ENCODE results near the gene ASB16. TPM values are rescaled to one million over a fixed set of nuclear protein-coding genes. Genes with fewer than 3 reads are reported as not detected.
A peak's percentile ranks its signal among the peaks of the same experiment; 100 is the strongest.
"Not testable (repeated sequence)": the region's sequence is repeated elsewhere in the genome, so short reads cannot be mapped to it uniquely, and the experiment has no call there.

The ASB16 gene, protein sequence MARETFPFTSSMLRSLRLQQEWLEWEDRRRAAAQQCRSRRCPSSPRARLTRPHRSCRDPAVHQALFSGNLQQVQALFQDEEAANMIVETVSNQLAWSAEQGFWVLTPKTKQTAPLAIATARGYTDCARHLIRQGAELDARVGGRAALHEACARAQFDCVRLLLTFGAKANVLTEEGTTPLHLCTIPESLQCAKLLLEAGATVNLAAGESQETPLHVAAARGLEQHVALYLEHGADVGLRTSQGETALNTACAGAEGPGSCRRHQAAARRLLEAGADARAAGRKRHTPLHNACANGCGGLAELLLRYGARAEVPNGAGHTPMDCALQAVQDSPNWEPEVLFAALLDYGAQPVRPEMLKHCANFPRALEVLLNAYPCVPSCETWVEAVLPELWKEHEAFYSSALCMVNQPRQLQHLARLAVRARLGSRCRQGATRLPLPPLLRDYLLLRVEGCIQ
- 18.2 TPM for polyA plus RNA-seq (ENCODE audit: insufficient read length)

DNA sequence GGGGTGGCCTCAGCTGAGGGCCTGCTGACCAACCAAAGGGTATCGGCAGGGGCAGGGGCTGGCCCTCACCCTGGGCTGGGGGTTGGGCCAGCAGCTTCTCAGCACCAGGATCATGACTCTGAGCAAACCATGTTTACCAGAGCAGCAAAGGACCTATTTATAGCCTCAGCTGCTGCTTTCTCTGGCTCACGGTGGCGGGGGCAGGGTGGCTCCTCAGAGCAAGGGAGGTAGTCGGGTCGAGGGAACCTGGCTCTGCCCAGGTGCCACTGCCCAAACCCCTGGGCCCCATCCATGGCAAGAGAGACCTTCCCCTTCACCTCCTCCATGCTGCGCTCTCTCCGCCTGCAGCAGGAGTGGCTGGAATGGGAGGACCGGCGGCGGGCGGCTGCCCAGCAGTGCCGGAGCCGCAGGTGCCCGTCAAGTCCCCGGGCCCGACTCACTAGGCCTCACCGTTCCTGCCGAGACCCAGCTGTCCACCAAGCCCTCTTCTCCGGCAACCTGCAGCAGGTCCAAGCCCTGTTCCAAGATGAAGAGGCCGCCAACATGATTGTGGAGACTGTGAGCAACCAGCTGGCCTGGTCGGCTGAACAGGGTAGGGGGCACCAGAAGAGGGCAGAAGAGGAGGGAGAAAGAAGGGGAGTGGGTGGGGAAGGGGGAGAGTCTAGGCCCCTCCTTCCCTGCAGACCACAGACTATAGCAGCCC lies at the start of gene ASB16:
Gene ASB16 (plus strand): TSS at position 206 of the 703 bp plus-strand sequence. CDS start 86 bp downstream, at position 292.
- no peak for DNase-seq (ENCODE audit: low read depth)

DNA sequence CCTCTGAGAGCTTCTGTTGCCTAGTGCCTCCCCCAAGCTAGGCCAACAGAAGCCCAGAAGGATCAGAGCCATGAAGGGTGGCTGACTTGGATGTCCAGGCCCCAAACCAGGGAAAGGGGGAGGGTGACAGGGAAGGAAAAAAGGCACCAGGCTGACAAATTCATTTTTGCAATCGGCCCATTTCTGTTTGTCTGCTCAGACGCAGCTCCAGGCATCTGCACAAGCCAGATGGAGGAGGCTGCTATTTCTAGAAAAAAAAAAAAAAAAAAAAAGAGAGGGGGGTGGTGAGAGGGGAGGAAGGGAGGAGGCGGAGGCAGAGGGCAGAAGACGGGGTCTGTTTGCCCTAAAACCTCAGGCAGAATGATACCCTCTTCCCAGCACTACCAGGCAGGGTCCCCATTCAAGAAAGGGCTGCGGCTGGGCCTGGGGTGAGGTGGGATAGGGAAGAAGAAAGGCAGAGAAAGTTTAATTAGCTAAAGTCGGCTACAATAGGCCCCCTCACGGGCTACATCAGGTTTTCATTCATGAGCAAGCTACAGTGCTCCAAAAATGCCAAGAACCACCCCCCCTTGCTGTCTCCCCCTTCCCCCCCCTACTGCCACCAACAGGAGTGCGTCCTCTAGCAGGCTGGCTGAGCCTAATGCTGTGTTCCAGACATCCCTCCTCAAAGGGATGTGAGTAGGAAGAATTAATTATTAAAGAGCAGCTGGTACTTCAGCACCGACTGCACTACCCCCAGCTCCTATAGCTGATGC lies 49.5 kb upstream of the ASB16 start:
- DNase-seq (ENCODE audit: low read depth): no peak

DNA sequence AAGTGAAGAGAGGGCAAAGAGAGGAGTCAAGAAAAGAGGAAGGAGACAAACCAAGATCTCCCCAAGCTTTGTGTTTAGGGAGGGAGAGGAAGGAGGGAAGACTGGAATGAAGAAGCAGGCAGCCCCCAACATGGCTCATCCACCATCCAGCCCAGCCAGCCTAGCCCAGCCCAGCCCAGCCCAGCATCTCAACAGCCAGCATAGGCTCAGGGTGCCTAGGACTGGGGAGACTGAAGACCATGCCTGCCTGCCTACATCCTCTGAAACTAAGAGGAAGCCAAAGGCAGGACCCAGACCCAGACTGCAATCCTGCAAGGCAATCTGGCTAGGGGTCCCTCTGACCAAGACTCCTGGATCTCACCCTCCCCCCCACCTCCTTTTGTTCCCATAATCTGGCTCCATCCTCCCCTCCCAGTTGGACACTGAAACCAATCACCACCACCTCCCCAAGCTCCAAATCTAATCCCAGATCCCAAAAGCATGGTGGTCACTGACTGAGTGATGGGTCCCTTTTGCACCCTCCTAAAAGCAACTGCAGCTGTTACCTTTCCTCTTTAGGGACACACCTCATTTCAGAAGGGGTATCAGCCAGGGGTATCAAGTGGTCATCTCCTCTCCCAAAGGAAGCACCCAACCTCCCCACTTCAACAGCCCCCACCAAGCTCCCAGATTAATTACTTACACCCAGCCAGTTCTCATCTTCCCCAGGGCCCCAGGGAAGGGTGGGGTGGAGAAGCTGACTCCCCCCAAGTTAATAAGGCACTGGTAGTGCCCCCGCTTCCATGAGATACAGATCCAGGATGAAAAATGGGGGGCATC lies 48.3 kb upstream of the ASB16 start:
- DNase-seq (ENCODE audit: low read depth): no peak

DNA sequence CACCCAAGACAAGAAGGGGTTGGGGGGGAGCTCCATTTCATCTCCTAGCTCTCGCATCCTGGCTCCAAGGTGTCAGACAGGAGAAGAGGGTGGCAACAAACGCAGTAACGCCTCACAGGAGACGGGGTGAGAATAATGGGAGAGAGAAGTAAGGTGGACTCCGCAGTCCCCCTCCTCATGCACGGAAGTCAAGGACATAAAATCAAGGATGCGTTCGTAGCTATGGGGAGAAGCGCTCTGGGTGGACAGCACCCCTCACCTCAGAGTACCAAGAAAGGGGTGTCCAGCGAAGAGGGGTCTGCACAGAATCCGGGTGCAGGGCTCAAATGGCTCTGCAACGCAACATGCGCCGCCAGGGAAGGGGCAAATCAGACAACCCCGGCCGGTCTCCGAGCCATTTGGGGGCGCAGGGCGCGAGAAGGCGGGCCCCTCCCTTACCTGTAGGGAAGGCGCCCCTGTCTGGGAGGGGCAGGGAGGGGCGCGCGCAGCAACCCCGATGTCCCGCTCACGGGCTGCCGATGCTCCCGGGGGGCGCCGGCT lies 47.6 kb upstream of the ASB16 start:
- DNase-seq (ENCODE audit: low read depth): no peak

DNA sequence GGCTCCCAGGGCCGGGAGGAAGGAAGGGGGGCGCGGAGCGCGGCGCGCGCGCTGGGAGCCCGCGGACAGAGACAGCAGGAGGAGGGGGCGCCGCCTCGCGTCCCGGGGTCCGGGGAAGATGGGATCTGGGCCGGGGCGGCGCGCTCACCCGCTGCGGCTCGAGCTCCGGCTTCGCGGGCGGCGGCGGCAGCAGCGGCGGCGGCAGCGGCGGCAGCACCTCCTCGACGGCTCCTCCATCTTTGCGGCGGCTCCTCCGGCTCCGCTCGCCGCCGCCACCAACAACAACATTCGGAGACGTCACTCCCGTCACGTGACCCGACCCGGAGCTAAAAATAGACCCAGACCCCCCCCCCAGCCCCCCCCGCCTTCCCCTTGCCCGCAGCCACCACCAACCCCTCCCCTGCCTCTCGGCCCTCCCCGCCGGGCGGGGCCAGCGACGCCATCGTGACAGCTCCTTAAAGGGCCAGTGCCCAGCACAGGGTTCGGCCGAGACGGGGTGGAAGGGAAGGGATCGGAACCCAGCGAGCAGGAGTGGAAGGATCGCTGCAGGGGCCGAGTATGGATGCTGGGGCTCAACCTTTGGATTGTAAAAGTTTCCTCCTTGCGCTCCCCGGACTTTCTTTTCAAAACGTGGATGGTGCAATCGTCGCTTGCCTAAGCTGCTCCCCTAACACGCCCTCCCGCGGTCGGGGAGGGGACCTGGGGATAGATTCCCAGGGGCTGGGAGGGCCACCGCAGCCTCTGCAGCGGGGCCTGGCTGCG lies 47.0 kb upstream of the ASB16 start, which contains the start of gene HDAC5:
Gene HDAC5 (minus strand): TSS at position 286 of the 762 bp plus-strand sequence. CDS start 6,126 bp downstream, outside the sequence.
- DNase-seq (ENCODE audit: low read depth): peak; percentile 84

DNA sequence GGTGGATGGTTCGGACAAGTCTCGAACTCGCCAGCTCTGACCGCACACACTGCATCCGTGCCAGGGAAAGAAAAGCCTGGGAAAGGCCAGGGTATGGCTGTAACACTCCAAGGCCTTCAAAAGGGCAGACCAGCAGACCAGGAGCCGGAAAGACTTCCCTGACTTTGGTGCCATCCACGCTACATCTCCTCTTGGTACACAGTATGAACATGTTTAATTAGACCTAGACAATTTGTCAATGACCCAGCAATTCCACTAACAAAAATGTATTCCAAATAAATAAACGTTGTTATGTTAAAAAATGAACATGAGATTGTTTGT lies 46.4 kb upstream of the ASB16 start:
- no peak for DNase-seq (ENCODE audit: low read depth)

DNA sequence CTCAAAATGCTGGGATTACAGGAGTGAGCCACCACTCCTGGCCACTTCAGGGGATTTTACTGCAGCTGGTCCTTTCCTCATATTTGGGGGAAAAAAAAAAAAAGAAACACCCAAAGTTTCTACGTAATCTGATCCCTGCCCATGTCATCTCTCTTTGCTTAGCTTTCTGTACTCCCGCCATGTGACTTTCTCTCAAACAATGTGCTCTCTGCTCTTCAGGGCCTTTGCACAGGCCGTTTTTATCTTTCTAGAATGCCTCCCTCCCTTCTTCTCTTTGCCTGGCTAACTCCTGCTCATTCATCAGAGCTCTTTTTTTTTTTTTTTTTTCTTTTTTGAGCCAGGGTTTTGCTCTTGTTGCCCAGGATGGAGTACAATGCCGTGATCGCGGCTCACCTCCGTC lies 42.1 kb upstream of the ASB16 start:
- no peak for DNase-seq (ENCODE audit: low read depth)

DNA sequence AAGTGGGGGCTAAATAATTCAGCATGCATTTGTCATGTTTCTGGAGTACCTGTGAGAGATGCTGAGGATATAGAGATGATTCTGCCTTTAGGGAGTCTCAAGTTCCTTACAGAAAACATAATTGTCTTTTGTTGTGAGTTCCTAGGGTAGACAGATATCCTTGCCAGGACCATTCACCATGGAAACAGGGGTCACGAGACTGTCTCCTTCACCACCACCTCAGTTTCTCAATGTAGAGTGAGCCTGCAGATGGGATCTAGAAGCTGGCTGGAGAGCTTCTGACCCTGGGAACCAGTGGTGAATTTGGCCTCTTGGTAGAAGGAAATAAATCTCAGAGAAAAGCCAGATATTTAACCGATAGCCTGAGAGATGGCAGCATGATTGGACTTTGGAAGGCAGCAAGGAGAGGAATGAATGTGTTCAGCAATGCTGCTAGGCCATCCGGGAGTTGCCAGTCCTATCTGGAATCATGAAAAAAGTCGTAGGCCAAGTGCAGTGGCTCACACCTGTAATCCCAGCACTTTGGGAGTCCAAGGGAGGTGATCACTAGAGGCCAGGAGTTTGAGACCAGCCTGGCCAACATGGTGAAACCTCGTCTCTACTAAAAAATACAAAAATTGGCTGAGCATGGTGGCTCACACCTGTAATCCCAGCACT lies 39.7 kb upstream of the ASB16 start:
- DNase-seq (ENCODE audit: low read depth): no peak

DNA sequence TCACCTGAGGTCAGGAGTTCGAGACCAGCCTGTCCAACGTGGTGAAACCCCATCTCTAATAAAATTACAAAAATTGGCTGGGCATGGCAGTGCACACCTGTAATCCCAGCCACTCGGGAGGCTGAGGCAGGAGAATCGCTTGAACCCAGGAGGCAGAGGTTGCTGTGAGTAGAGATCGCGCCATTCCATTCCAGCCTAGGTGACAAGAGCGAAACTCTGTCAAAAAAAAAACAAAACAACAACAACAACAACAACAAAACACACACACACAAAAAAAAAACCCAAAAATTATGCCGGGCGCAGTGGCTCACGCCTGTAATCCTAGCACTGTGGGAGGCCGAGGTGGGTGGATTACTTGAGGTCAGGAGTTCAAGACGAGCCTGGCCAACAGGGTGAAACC lies 39.1 kb upstream of the ASB16 start:
- DNase-seq (ENCODE audit: low read depth): not testable (repeated sequence)

DNA sequence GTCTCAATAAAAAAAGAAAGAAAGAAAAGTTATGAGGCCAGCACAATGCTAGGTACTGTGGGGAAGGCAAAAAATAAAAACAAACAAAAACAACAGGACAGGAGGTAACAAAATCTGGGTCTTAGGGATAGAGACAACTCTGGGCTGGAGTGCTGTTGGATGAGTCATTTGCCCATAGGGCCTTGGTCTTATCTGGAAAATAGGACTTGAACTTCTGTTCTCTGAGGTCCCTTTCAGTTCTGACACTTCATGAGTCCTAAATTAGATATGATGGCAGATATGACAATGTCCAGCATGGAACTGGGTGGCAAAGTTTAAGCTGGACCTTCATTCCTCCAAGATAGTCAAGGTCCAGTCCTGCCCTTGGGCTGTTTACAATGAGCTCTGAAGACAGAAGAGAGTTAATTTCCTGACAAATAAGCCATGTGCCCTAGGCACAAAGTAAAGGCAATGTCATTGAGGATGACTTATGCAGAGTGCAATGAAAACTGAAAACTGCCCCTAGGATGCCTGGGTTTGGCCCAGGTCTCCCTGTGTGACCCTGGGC lies 38.2 kb upstream of the ASB16 start:
- no peak for DNase-seq (ENCODE audit: low read depth)

DNA sequence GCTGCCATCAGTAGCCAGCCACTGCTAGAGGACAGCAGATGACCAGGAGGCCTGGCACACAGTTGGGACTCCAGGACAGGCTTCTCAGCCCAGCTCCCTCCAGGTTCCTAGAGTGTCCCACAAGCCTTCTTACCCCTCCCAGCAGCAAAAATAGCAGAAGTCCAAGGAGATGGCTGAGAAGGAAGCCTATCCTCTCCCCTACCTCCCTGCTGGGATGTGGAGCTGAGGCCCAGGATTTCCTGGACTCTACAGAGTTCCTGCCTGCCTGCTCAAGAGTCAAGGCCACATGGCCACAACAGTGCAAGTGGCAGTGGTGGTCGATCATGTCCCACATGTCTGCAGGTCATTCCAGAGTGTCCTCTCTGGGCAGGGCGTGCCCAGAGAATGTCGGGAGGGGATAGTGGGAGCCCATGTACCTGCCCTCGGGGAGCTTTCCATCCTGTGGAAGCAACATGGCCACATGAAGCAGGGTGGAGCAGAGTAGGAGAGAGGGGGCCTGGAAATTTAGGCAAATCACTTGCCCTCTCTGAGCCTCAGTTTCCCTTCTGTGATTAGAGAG lies 36.5 kb upstream of the ASB16 start:
- DNase-seq (ENCODE audit: low read depth): no peak

DNA sequence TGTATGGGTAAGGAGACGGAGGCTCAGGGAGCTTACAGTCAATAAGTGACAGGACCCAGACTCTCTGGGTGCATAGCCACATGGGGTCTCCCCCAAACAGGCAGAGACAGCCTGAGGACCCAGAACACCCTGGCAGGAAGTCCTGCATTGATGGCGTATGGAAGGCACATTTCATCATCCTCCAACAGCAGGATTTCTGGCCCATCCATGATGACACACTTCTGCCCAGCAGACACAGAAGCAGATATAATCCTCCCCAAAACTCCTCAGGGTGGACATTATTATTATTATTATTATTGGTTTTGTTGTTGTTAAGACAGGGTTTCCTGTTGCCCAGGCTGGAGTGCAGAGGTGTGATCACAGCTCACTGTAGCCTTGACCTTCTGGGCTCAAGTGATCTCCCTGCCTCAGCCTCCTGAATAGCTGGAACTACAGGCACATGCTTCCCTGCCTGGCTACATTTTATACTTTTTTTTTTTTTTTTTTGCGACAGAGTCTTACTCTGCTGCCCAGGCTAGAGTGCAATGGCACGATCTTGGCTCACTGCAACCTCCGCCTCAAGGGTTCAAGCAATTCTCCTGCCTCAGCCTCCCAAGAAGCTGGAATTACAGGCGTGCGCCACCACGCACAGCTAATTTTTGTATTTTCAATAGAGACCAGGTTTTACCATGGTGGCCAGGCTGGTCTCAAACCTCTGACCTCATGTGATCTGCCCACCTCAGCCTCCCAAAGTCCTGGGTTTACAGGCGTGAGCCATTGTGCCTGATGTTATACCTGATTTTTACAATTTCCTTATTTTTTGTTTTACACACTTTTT lies 35.5 kb upstream of the ASB16 start:
- DNase-seq (ENCODE audit: low read depth): no peak

DNA sequence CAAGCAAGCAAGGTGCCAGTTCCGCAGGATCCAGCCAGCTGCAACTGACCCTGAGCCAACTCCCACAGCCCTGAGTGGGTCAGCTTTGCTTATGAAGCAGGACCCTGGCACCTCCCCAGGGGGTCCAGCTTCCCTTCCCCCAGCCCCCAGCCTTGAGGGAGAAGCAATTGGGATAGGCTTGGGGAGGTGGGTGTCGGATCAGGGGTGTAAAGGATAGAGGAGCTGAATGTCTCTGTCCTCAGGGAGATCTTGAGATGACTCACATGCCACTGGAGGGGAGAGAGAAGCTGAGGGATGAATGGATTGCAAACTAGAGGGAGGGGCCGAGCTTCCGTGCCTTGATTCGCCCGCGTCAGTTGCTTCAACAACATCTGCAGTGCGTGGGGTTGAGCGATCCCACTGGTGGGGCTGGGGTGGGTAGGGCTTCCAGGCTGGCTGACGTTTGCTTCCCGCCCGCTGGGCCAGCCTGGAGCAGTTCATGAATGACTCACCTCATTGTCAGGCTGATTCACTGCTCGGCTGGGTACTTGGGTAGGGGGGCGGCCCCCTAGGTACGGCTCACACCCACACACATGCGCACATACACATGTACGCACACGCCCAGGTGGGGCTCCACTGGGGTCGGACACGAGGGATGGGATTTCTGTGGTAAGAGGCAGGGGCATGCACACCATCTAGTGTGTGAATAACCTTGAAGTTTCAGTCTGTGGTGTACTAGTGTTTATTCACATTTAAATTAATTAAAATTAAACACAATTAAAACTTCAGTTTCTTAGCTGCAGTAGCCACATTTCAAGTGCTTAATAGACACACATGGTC lies 32.4 kb upstream of the ASB16 start:
- no peak for DNase-seq (ENCODE audit: low read depth)

DNA sequence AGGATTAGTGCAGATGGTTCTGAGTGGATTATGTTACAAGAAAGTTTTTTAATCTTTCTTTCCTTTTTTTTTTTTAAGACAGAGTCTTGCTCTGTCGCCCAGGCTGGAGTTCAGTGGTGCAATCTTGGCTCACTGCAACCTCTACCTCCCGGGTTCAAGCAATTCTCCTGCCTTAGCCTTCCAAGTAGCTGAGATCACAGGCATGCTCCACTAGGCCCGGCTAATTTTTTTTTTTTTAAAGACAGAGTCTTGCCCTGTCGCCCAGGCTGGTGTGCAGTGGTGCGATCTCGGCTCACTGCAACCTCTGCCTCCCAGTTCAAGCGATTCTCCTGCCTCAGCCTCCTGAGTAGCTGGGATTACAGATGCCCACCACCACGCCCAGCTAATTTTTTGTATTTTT lies 26.6 kb upstream of the ASB16 start:
- not testable (repeated sequence) for DNase-seq (ENCODE audit: low read depth)

DNA sequence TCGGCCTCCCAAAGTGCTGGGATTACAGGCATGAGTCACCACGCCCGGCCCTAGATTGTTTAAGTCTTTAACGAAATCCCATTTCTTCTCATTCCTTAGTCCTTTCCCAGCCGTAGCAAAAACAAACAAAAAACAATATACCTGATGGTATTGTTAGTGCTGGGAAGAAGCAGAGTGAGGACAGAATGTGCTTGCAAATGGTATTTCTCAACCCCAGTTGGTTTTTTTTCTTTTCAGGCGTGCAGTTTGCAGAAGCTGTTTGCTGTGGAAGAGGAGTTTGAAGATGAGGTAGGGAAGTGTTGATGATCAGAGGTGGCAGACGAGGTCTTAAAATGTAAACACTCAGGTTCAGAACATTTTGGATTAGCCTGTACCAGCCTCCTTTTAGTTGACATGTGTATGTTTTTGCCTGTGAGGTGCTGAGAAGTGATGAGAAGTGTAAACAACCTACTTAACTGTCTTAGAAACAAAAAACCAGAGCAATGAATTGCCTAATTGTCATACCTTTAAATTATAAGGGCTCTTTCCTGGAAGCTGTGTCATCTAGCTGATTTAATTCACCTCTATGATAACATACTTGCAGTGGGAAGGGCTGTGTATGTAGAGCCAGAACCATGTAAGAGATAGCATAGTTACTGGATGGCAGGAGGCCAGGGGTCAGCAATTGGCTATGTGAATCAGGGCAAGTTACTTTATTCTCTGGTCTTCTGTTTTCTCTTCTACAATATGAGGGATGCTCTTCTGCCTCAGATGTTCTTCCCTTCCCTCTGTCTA lies 25.4 kb upstream of the ASB16 start:
- no peak for DNase-seq (ENCODE audit: low read depth)

Data from forelimb muscle (tissue), 1 donor.